CD4-positive, alpha-beta T cell (primary cell): ENCODE data around the gene CDH12. TPM values are rescaled to one million over a fixed set of nuclear protein-coding genes. Genes with fewer than 3 reads are reported as not detected.

Source experiments
- ATAC-seq: fragments of 200-7000 bp; cut with Tn5 transposase; one replicate; pipeline ENCODE4 v1.10.0; 2022; ENCODE audit warnings: mild to moderate bottlenecking; ENCODE audit not compliant: poor library complexity
- CTCF ChIA-PET: fragments of 350-600 bp; sonication (Branson Sonifier 250); formaldehyde crosslinking; loops from one replicate; lab custom pipeline; 2021; ENCODE audit warnings: antibody characterized with exemption, inconsistent platforms; lab: Charles Lee
- POLR2A ChIA-PET: fragments of 350-600 bp; sonication (Branson Sonifier 250); formaldehyde crosslinking; loops from one replicate; lab custom pipeline; 2021; ENCODE audit warnings: antibody characterized with exemption, inconsistent platforms; lab: Charles Lee
- DNase-seq, 14 experiments: peaks; one replicate each; pipeline ENCODE4 v3.0.0-alpha.2; 2013 to 2020; ENCODE audit warnings: mixed read lengths in 2 of 14
- H3K27ac ChIP-seq, 2 donors: one replicate each; pipeline versions ENCODE4 v1.5.1 to v1.7.0; 2013; ENCODE audit warnings: low read length in 2 of 2, low read depth in 1 of 2, mild to moderate bottlenecking in 1 of 2
- H3K27me3 ChIP-seq, 2 experiments: 1 replicate in 1 of 2; 2 replicates in 1 of 2; pipeline versions ENCODE4 v1.6.1 to v1.7.0; 2013; ENCODE audit warnings: low read length in 2 of 2, control low read depth in 1 of 2, mild to moderate bottlenecking in 1 of 2, moderate library complexity in 1 of 2; ENCODE audit not compliant: insufficient read depth in 2 of 2, control insufficient read depth in 1 of 2
- H3K36me3 ChIP-seq: one replicate; pipeline ENCODE4 v1.6.1; 2013; ENCODE audit warnings: low read length, control low read depth; ENCODE audit not compliant: insufficient read depth
- H3K4me1 ChIP-seq: one replicate; pipeline ENCODE4 v1.6.1; 2013; ENCODE audit warnings: low read length, control low read depth; ENCODE audit not compliant: insufficient read depth
- H3K4me3 ChIP-seq: one replicate; pipeline ENCODE4 v1.5.1; 2013; ENCODE audit warnings: mild to moderate bottlenecking, low read length, moderate library complexity
- H3K9me3 ChIP-seq, 2 experiments: 1 replicate in 1 of 2; 2 replicates in 1 of 2; pipeline versions ENCODE4 v1.6.1 to v1.7.0; 2013; ENCODE audit warnings: low read length in 2 of 2, mild to moderate bottlenecking in 2 of 2, control low read depth in 1 of 2, moderate library complexity in 1 of 2; ENCODE audit not compliant: control insufficient read depth in 1 of 2, insufficient read depth in 1 of 2
- H3K27ac Mint-ChIP-seq: one replicate; pipeline ENCODE4 v1.8.0; 2020; ENCODE audit warnings: mixed read lengths
- H3K27me3 Mint-ChIP-seq: one replicate; pipeline ENCODE4 v1.8.0; 2021; ENCODE audit warnings: mixed read lengths
- H3K36me3 Mint-ChIP-seq: one replicate; pipeline ENCODE4 v1.8.0; 2021; ENCODE audit warnings: low read depth, mixed read lengths
- H3K4me1 Mint-ChIP-seq: one replicate; pipeline ENCODE4 v1.8.0; 2021; ENCODE audit warnings: low read depth, mixed read lengths
- H3K4me3 Mint-ChIP-seq: one replicate; pipeline ENCODE4 v1.8.0; 2020; ENCODE audit warnings: mild to moderate bottlenecking, mixed read lengths
- H3K9me3 Mint-ChIP-seq: one replicate; pipeline ENCODE4 v1.8.0; 2020; ENCODE audit warnings: mixed read lengths
- CTCF ChIP-seq: fragments of 200-600 bp; IDR thresholded peaks from one replicate; pipeline ENCODE4 v1.8.0; 2022; ENCODE audit warnings: antibody characterized with exemption, mild to moderate bottlenecking
- intact Hi-C, 2 experiments: fragments of 100-400 bp; cut with DNase I in 1 of 2; cut with micrococcal nuclease in 1 of 2; formaldehyde crosslinking; loops; one replicate each; pipeline versions ENCODE4 v1.15.1 to v1.9.0; 2023 to 2025; cut with DNase I, micrococcal nuclease
- total RNA-seq, 174 experiments: library from RNA in 2 of 174; stranded (reverse) in 2 of 174; gene quantifications; one replicate each; pipeline ENCODE4 v1.2.3 and lab custom pipeline; 2021 to 2026

Gene CDH12
- total RNA-seq, 2 experiments from 2014 or later: not detected

GRCh38 chr5:22899341-22899740 is 46.2 kb upstream of the CDH12 start:
- no peak for DNase-seq
- CTCF ChIA-PET: no interaction called here
- no peak overlapping the region for H3K27ac ChIP-seq
- no peaks in the 10 kb centered on the region for H3K4me1 Mint-ChIP-seq
- no peak overlapping the region for H3K4me3 ChIP-seq
- intact Hi-C loops: no loop called here
- no peaks in the 10 kb centered on the region for H3K36me3 Mint-ChIP-seq
- no peaks in the 10 kb centered on the region for H3K27me3 Mint-ChIP-seq
- POLR2A ChIA-PET: no interaction called here
- peaks cover 4% of the 10 kb centered on the region for H3K9me3 Mint-ChIP-seq
- no peaks in the 10 kb centered on the region for H3K36me3 ChIP-seq
- ATAC-seq: no peak
- no peak overlapping the region for H3K27ac Mint-ChIP-seq
- H3K4me1 ChIP-seq: no peaks in the 10 kb centered on the region
- no peak for TF ChIP-seq CTCF
- H3K9me3 ChIP-seq: peaks cover 0 to 20% of the 10 kb centered on the region in 2 experiments
- H3K4me3 Mint-ChIP-seq: no peak overlapping the region
- no peaks in the 10 kb centered on the region for H3K27me3 ChIP-seq

DNA sequence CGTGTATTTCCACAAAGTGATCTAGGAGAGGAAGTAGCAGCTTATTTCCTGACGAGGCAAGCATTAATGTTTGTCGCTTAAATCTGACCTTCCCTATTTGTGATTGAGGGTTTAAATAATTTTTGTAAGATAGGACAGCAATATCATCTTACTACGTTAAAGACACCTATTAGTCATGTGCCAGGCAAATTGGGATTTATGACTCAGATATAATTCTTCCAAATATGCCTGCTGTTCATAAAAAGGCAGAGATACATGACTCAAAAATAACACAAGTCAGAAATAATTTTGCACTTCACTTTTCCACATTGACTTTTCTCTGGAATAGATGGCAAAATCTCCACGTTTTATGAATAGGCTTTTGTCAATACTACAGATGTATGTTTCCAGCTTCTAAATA is 43.0 kb upstream of the CDH12 start:
- Mint-ChIP-seq H3K4me3 (no peak overlapping the region), H3K36me3 (no peaks in the 10 kb centered on the region), H3K27me3 (no peaks in the 10 kb centered on the region), H3K4me1 (no peaks in the 10 kb centered on the region), H3K9me3 (peaks cover 11% of the 10 kb centered on the region), H3K27ac (no peak overlapping the region)
- H3K36me3 ChIP-seq: no peaks in the 10 kb centered on the region
- CTCF ChIA-PET: no interaction called here
- H3K9me3 ChIP-seq: peaks cover 0 to 11% of the 10 kb centered on the region in 2 experiments
- no peak for DNase-seq
- no peak overlapping the region for H3K4me3 ChIP-seq
- H3K27ac ChIP-seq: no peak overlapping the region
- intact Hi-C loops: no loop called here
- ATAC-seq: no peak
- POLR2A ChIA-PET: no interaction called here
- H3K27me3 ChIP-seq: no peaks in the 10 kb centered on the region
- no peaks in the 10 kb centered on the region for H3K4me1 ChIP-seq
- TF ChIP-seq CTCF: no peak

- ChIA-PET CTCF (no interaction called here), POLR2A (no interaction called here)
- intact Hi-C loops: no loop called here
- H3K27me3 ChIP-seq: no peaks in the 10 kb centered on the region
- Mint-ChIP-seq H3K4me3 (no peak overlapping the region), H3K36me3 (no peaks in the 10 kb centered on the region), H3K4me1 (no peaks in the 10 kb centered on the region), H3K27me3 (no peaks in the 10 kb centered on the region), H3K9me3 (peaks cover 15% of the 10 kb centered on the region), H3K27ac (no peak overlapping the region)
- H3K36me3 ChIP-seq: no peaks in the 10 kb centered on the region
- H3K9me3 ChIP-seq: peaks cover 3 to 9% of the 10 kb centered on the region in 2 experiments
- ATAC-seq: no peak
- no peak overlapping the region for H3K27ac ChIP-seq
- TF ChIP-seq CTCF: no peak
- no peaks in the 10 kb centered on the region for H3K4me1 ChIP-seq
- no peak for DNase-seq
- no peak overlapping the region for H3K4me3 ChIP-seq
These were observed 39.3 kb upstream of the CDH12 start for GRCh38 chr5:22892441-22892840.
